ENCODE results near the gene SYT9. TPM values are rescaled to one million over a fixed set of nuclear protein-coding genes. Genes with fewer than 3 reads are reported as not detected.

Gene SYT9
- total RNA-seq, 1 experiment from 2014 or later, result not detected

GRCh38 chr11:7495882-7496551, 244.3 kb downstream of the SYT9 start:
- no peak for TF ChIP-seq EZH2 (IDR thresholded peaks at IDR 0.05; ENCODE audit: low read depth)
- no peak for TF ChIP-seq CTCF (conservative IDR thresholded peaks at IDR 0.05)
- no peaks in the 10 kb centered on the region for H3F3A ChIP-seq (ENCODE audit: insufficient read depth, low read depth)
- no peak overlapping the region for H2AFZ ChIP-seq
- no peaks in the 10 kb centered on the region for H3K79me2 ChIP-seq (ENCODE audit: low read depth)
- intact Hi-C loops (cut with micrococcal nuclease; ENCODE audit: unreplicated experiment), result no loop called here
- no peak overlapping the region for H3K4me3 ChIP-seq
- POLR2A ChIA-PET (ENCODE audit: unreplicated experiment), result no interaction called here
- H3K9me3 ChIP-seq (ENCODE audit: insufficient read depth, low read depth), result no peaks in the 10 kb centered on the region
- no peaks in the 10 kb centered on the region for H3K4me1 ChIP-seq (replicated peaks; ENCODE audit: insufficient read depth)
- no peaks in the 10 kb centered on the region for H3K9me2 ChIP-seq (ENCODE audit: insufficient read depth)
- no peak for DNase-seq
- BruUV-seq (replicated peaks), result no TSS peak
- H3K27ac ChIP-seq, result no peak overlapping the region
- H3K36me3 ChIP-seq (ENCODE audit: low read depth), result no peaks in the 10 kb centered on the region
- CTCF ChIA-PET, result no interaction called here
- no peaks in the 10 kb centered on the region for H4K20me1 ChIP-seq (ENCODE audit: insufficient read depth)
- no peak overlapping the region for H3K4me2 ChIP-seq
- H3K27me3 ChIP-seq (ENCODE audit: insufficient read depth, low read depth), result no peaks in the 10 kb centered on the region

- ChIA-PET CTCF (no interaction called here), POLR2A (ENCODE audit: unreplicated experiment) (no interaction called here)
- no peak for DNase-seq
- BruUV-seq (replicated peaks), result no TSS peak
- Histone ChIP-seq H3K79me2 (ENCODE audit: low read depth) (no peaks in the 10 kb centered on the region), H2AFZ (no peak overlapping the region), H3K36me3 (ENCODE audit: low read depth) (no peaks in the 10 kb centered on the region), H3K4me1 (replicated peaks; ENCODE audit: insufficient read depth) (no peaks in the 10 kb centered on the region), H3K9me3 (ENCODE audit: insufficient read depth, low read depth) (no peaks in the 10 kb centered on the region), H3K9me2 (ENCODE audit: insufficient read depth) (no peaks in the 10 kb centered on the region), H3K27me3 (ENCODE audit: insufficient read depth, low read depth) (no peaks in the 10 kb centered on the region), H4K20me1 (ENCODE audit: insufficient read depth) (no peaks in the 10 kb centered on the region), H3K27ac (no peak overlapping the region), H3K4me2 (no peak overlapping the region), H3K4me3 (no peak overlapping the region), H3F3A (ENCODE audit: insufficient read depth, low read depth) (no peaks in the 10 kb centered on the region)
- no peak for TF ChIP-seq EZH2 (IDR thresholded peaks at IDR 0.05; ENCODE audit: low read depth)
- intact Hi-C loops (cut with micrococcal nuclease; ENCODE audit: unreplicated experiment), result no loop called here
Measured at GRCh38 chr11:7498193-7498592, 246.5 kb downstream of the SYT9 start.

GRCh38 chr11:7499081-7499480, 247.4 kb downstream of the SYT9 start:
- Histone ChIP-seq H2AFZ (no peak overlapping the region), H3K27me3 (ENCODE audit: insufficient read depth, low read depth) (no peaks in the 10 kb centered on the region), H3K36me3 (ENCODE audit: low read depth) (no peaks in the 10 kb centered on the region), H3K4me2 (no peak overlapping the region), H3K9me3 (ENCODE audit: insufficient read depth, low read depth) (no peaks in the 10 kb centered on the region), H3K27ac (no peak overlapping the region), H3F3A (ENCODE audit: insufficient read depth, low read depth) (no peaks in the 10 kb centered on the region), H3K4me3 (no peak overlapping the region), H3K79me2 (ENCODE audit: low read depth) (no peaks in the 10 kb centered on the region), H4K20me1 (ENCODE audit: insufficient read depth) (no peaks in the 10 kb centered on the region), H3K9me2 (ENCODE audit: insufficient read depth) (no peaks in the 10 kb centered on the region), H3K4me1 (replicated peaks; ENCODE audit: insufficient read depth) (no peaks in the 10 kb centered on the region)
- intact Hi-C loops (cut with micrococcal nuclease; ENCODE audit: unreplicated experiment), result no loop called here
- ChIA-PET CTCF (no interaction called here), POLR2A (ENCODE audit: unreplicated experiment) (no interaction called here)
- no peak for TF ChIP-seq EZH2 (IDR thresholded peaks at IDR 0.05; ENCODE audit: low read depth)
- no peak for TF ChIP-seq CTCF (conservative IDR thresholded peaks at IDR 0.05)
- DNase-seq, result no peak
- no TSS peak for BruUV-seq (replicated peaks)

- TF ChIP-seq CTCF (conservative IDR thresholded peaks at IDR 0.05) (no peak), EZH2 (IDR thresholded peaks at IDR 0.05; ENCODE audit: low read depth) (no peak)
- BruUV-seq (replicated peaks), result no TSS peak
- CTCF ChIA-PET, result no interaction called here
- Histone ChIP-seq H3F3A (ENCODE audit: insufficient read depth, low read depth) (no peaks in the 10 kb centered on the region), H3K4me3 (no peak overlapping the region), H3K9me2 (ENCODE audit: insufficient read depth) (no peaks in the 10 kb centered on the region), H3K9me3 (ENCODE audit: insufficient read depth, low read depth) (no peaks in the 10 kb centered on the region), H3K36me3 (ENCODE audit: low read depth) (no peaks in the 10 kb centered on the region), H3K4me2 (no peak overlapping the region), H4K20me1 (ENCODE audit: insufficient read depth) (no peaks in the 10 kb centered on the region), H3K79me2 (ENCODE audit: low read depth) (no peaks in the 10 kb centered on the region), H3K27ac (no peak overlapping the region), H3K4me1 (replicated peaks; ENCODE audit: insufficient read depth) (no peaks in the 10 kb centered on the region), H2AFZ (no peak overlapping the region), H3K27me3 (ENCODE audit: insufficient read depth, low read depth) (no peaks in the 10 kb centered on the region)
- POLR2A ChIA-PET (ENCODE audit: unreplicated experiment), result no interaction called here
- intact Hi-C loops (cut with micrococcal nuclease; ENCODE audit: unreplicated experiment), result no loop called here
- DNase-seq, result no peak
Measured at GRCh38 chr11:7500251-7500650, 248.5 kb downstream of the SYT9 start.
